Activated naive CD4-positive, alpha-beta T cell treated with anti-CD3 and anti-CD28 coated beads, Interleukin-2, amount 50 U/mL, for 72 hours (primary cell): ENCODE data around the gene FECH. TPM values are rescaled to one million over a fixed set of nuclear protein-coding genes. Genes with fewer than 3 reads are reported as not detected.
"Not testable (repeated sequence)": the region's sequence is repeated elsewhere in the genome, so short reads cannot be mapped to it uniquely, and the experiment has no call there.

Experiments
- ATAC-seq, 2 donors: fragments of 150-1000 bp; cut with Tn5 transposase; 2 replicates each; pipeline ENCODE4 v1.10.0; 2021; ENCODE audit warnings: mild to moderate bottlenecking in 2 of 2, moderate library complexity in 2 of 2
- DNase-seq, 2 donors: peaks; one replicate each; pipeline ENCODE4 v3.0.0; 2021 to 2022; ENCODE audit warnings: low spot score in 2 of 2
- H3K27ac Mint-ChIP-seq, 2 donors: one replicate each; pipeline ENCODE4 v1.8.0; 2022; ENCODE audit warnings: mild to moderate bottlenecking in 2 of 2, mixed read lengths in 2 of 2
- H3K36me3 Mint-ChIP-seq, 2 donors: one replicate each; pipeline ENCODE4 v1.8.0; 2022; ENCODE audit warnings: mixed read lengths in 2 of 2
- H3K9me3 Mint-ChIP-seq, 2 donors: one replicate each; pipeline ENCODE4 v1.8.0; 2022; ENCODE audit warnings: mixed read lengths in 2 of 2
- total RNA-seq, 2 donors: library from RNA; stranded (reverse); gene quantifications; one replicate each; pipeline ENCODE4 v1.2.3, GENCODE V29; 2022

The FECH gene
- total RNA-seq, 2 donors from 2014 or later, result 21.1 to 23.7 TPM

DNA sequence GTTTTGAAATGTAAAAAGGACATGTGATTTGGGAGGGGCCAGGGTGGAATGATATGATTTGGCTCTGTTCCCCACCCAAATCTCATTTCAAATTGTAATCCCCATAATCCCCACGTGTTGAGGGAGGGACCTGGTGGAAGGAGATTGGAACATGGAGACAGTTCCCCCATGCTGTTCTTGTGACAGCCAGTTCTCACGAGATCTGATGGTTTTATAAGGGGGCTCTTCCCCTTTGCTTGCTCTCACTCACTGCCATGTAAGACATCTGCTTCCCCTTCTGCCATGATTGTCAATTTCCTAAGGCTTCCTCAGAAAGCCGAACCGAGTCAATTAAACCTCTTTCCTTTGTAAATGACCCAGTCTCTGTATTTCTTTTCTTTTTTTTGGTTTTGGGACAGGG is 39.2 kb downstream of the FECH start:
- no peaks in the 10 kb centered on the region for H3K36me3 Mint-ChIP-seq

GRCh38 chr18:57544936-57545660 is 41.4 kb downstream of the FECH start:
- no peak for ATAC-seq
- no peaks in the 10 kb centered on the region for H3K36me3 Mint-ChIP-seq
- no peak for DNase-seq

More for the DNA sequence above, 39.2 kb downstream of the FECH start:
- Mint-ChIP-seq H3K27ac (no peak overlapping the region), H3K9me3 (no peaks in the 10 kb centered on the region)
- ATAC-seq (no peak), DNase-seq (no peak)

GRCh38 chr18:57543560-57543959 is 42.9 kb downstream of the FECH start:
- Mint-ChIP-seq H3K36me3 (no peaks in the 10 kb centered on the region), H3K27ac (no peak overlapping the region), H3K9me3 (no peaks in the 10 kb centered on the region)
- DNase-seq, result no peak
- ATAC-seq, result no peak

More at GRCh38 chr18:57544936-57545660, 41.4 kb downstream of the FECH start:
- Mint-ChIP-seq H3K27ac (no peak overlapping the region), H3K9me3 (no peaks in the 10 kb centered on the region)

DNA sequence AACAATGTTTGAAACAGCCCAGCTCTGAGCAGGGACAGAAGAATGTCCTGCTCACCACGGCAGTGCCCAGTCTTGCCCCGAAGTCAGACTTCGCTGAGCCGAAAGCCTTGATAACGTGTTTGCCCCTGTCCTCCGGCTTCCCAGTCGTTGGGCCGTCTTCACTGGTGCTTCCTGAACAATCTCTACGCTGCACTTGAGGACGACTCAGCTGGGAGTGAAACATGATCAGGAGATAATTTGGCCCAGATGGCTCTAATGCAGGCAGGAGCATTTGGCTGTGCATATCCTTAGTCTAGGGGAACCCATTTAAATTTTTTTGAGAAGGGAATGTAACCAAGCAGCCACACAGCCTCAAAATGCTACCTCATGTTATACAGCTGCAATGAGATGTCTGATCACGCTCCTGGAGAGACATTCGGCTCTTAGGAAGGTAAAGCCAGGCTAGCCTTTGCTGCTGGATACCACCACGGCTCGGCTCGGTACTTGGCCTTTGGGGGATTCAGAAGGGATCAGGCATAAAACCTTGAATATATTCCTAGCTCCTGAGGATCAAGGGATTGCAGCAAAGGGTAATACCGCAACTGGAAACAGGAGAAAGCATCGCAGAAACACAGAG is 43.6 kb downstream of the FECH start:
- ATAC-seq, result no peak
- Mint-ChIP-seq H3K36me3 (no peaks in the 10 kb centered on the region), H3K9me3 (no peaks in the 10 kb centered on the region), H3K27ac (no peak overlapping the region)
- no peak for DNase-seq

DNA sequence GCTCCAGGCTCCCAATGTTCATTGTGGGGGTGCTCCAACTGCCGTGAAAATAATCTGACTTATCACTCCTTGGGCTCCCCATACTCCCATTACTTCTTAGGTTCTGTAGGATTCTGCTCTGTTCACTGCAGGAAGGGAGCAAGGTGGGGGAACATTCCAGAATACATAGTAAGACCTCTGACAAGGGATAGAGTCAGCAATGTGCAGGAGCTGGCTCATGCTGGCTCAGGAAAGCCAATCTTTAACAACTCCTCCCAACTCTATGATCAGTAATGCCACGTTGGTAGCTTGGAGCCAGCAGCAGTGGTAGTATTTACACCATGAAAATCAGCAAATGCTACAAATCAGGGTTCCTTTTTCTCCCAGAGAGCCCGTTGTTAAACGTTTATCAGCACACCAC is 44.4 kb downstream of the FECH start:
- Mint-ChIP-seq H3K9me3 (no peaks in the 10 kb centered on the region), H3K36me3 (no peaks in the 10 kb centered on the region)

DNA sequence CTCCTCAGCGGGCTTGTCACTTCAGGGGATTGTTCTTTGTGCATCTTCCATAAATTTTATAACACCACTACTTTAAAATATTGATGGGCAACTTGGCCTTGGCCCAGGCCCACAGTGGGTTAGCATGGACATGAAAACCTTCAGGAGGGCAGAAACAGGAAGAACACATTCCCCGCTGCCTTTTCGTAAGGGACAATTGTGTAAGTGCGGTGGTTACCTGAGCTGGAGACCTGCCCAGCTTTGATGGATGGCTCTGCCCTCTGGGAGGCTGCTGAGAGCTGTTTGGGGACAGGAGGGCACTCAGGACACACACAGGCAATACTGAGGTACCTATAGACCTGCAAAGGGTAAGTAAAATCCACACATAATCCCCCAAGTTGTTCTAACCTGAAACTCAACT is 46.8 kb downstream of the FECH start:
- no peak for DNase-seq
- H3K27ac Mint-ChIP-seq, result no peak overlapping the region

More for the DNA sequence above, 44.4 kb downstream of the FECH start:
- DNase-seq (no peak), ATAC-seq (no peak)
- H3K27ac Mint-ChIP-seq, result no peak overlapping the region

GRCh38 chr18:57538614-57539013 is 47.9 kb downstream of the FECH start:
- no peak for DNase-seq
- H3K27ac Mint-ChIP-seq, result no peak overlapping the region
- no peaks in the 10 kb centered on the region for H3K36me3 Mint-ChIP-seq
- no peaks in the 10 kb centered on the region for H3K9me3 Mint-ChIP-seq
- no peak for ATAC-seq

More for the DNA sequence above, 46.8 kb downstream of the FECH start:
- no peak for ATAC-seq
- H3K36me3 Mint-ChIP-seq, result no peaks in the 10 kb centered on the region
- H3K9me3 Mint-ChIP-seq, result no peaks in the 10 kb centered on the region

- H3K36me3 Mint-ChIP-seq, result no peaks in the 10 kb centered on the region
- ATAC-seq, result no peak
- H3K27ac Mint-ChIP-seq, result no peak overlapping the region
- H3K9me3 Mint-ChIP-seq, result no peaks in the 10 kb centered on the region
- no peak for DNase-seq
Observed at GRCh38 chr18:57534511-57534909, 52.0 kb downstream of the FECH start.

- no peaks in the 10 kb centered on the region for H3K36me3 Mint-ChIP-seq
- DNase-seq (no peak), ATAC-seq (no peak)
- no peak overlapping the region for H3K27ac Mint-ChIP-seq
- H3K9me3 Mint-ChIP-seq, result no peaks in the 10 kb centered on the region
Observed at GRCh38 chr18:57533868-57534510, 52.5 kb downstream of the FECH start.

- Mint-ChIP-seq H3K36me3 (no peaks in the 10 kb centered on the region), H3K27ac (no peak overlapping the region), H3K9me3 (no peaks in the 10 kb centered on the region)
- ATAC-seq (no peak), DNase-seq (no peak)
Observed at GRCh38 chr18:57533006-57533867, 53.3 kb downstream of the FECH start.

DNA sequence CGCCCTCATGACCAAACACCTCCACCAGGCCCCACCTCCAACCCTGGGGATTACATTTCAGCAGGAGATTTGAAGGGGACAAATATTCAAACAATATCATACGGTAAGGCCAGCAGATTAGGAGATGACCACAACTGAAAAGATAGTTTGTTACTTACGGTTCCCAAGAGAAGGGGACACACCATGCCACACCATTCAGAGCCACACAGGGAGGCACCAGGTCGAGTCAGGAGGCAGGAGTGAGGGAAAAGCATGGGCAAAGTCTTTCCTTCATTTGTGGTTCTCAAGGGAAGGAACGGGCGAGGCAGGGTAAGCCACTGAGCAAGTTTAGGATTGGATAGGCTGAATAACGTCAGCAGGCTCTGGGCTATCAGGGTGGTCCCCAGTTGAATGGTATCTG is 57.4 kb downstream of the FECH start:
- ATAC-seq, result no peak
- H3K36me3 Mint-ChIP-seq, result no peaks in the 10 kb centered on the region

GRCh38 chr18:57527556-57528229 is 58.8 kb downstream of the FECH start:
- no peaks in the 10 kb centered on the region for H3K36me3 Mint-ChIP-seq
- ATAC-seq (no peak), DNase-seq (no peak)
- H3K27ac Mint-ChIP-seq, result no peak overlapping the region
- no peaks in the 10 kb centered on the region for H3K9me3 Mint-ChIP-seq

More for the DNA sequence above, 57.4 kb downstream of the FECH start:
- Mint-ChIP-seq H3K27ac (no peak overlapping the region), H3K9me3 (no peaks in the 10 kb centered on the region)
- DNase-seq, result no peak

DNA sequence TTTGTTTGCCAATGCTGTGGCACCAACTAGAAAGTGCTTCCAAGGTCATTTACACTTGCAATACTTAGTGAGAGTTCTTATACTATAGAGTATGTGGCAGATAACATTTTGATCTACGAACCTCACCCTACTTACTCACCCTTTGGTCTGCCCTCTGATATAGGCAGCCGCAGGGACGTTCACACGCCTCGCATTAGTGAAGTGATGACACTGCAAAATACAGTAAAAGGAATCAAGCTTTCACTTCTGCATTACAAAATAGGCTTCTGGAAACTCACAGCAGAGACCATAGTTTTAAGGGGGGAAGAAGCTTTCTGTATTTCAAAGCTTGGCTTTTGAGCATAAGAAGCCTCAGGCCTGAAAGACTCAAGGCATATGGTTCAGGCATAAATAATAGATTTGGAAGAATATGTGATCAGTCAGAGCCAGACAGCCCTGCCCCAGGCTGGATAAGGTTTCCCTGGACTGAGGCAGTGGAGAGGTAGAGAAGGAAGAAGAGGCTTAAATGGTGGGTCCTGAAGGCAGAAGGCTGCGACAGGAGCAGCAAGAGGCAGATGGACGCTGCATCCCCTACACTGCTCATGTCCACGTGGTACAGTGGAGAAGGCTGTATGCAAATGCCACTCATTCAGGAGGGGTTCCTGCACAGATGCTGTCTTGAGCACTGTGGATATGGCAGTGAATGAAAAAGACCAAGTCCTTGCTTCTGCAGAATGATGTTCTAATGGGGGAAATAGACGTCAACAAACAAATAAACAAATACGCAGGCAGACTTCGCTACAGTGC is 63.1 kb downstream of the FECH start:
- no peak overlapping the region for H3K27ac Mint-ChIP-seq
- ATAC-seq (no peak), DNase-seq (no peak)
- no peaks in the 10 kb centered on the region for H3K9me3 Mint-ChIP-seq
- H3K36me3 Mint-ChIP-seq, result no peaks in the 10 kb centered on the region

DNA sequence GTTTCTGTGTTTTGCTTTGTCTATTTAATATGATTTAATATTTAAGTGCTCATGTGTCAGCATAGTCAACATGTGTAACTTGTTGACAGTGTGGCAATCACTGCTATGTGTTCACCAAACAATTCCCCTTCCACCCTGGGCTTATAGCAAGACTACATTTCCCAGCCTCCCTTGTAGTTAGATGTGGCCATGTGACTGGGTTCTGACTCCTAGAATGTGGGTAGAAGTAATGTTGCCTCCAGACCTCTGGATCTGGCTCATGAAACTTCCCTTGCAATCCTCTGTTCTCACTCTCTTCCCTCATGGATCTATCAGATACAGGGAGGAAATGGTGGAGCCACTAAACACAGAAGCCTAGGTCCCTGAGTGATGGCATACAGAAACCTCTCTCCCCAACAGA is 64.2 kb downstream of the FECH start:
- ATAC-seq, H3K9me3 Mint-ChIP-seq, DNase-seq, H3K27ac Mint-ChIP-seq, H3K36me3 Mint-ChIP-seq: not testable (repeated sequence)

GRCh38 chr18:57519668-57520424 is 66.7 kb downstream of the FECH start:
- Mint-ChIP-seq H3K36me3 (no peaks in the 10 kb centered on the region), H3K27ac (no peak overlapping the region), H3K9me3 (no peaks in the 10 kb centered on the region)
- no peak for ATAC-seq
- DNase-seq, result no peak
